ENCODE results near the gene FUT3. TPM values are rescaled to one million over a fixed set of nuclear protein-coding genes. Genes with fewer than 3 reads are reported as not detected.
"Not testable (repeated sequence)": the region's sequence is repeated elsewhere in the genome, so short reads cannot be mapped to it uniquely, and the experiment has no call there.

FUT3 gene
- total RNA-seq, 4 donors from 2014 or later: 0.90 TPM; not detected in 3

- Histone ChIP-seq H3K9me3 (no peaks in the 10 kb centered on the region), H3K4me3 (no peak overlapping the region), H3K36me3 (no peaks in the 10 kb centered on the region), H3K27ac (no peak overlapping the region), H3K4me1 (peaks cover 0 to 12% (median 0%) of the 10 kb centered on the region in 4 donors), H3K27me3 (peaks cover 0 to 51% of the 10 kb centered on the region in 2 donors)
- no peak for DNase-seq (ENCODE audit: low spot score in 2 of 2)
- WGBS, 2 donors: 82 to 85% methylated on average over 8 of the region's 8 CpGs
- TF ChIP-seq EP300 (IDR thresholded peaks at IDR 0.05) (no peak), POLR2A (IDR thresholded peaks at IDR 0.05) (no peak), CTCF (IDR thresholded peaks at IDR 0.05) (no peak)
These were observed 26.2 kb upstream of the FUT3 start for GRCh38 chr19:5877427-5877826.

- DNase-seq (ENCODE audit: low spot score in 2 of 2); H3K9me3 ChIP-seq; H3K27ac ChIP-seq; H3K4me3 ChIP-seq; H3K36me3 ChIP-seq; H3K4me1 ChIP-seq: not testable (repeated sequence)
- WGBS, 2 donors: 78% methylated on average over 7 of the region's 7 CpGs
- peaks cover 0 to 39% of the 10 kb centered on the region in 2 donors for H3K27me3 ChIP-seq
These were observed 23.2 kb upstream of the FUT3 start for GRCh38 chr19:5874496-5874895.

GRCh38 chr19:5873617-5874199, 22.5 kb upstream of the FUT3 start:
- Histone ChIP-seq H3K4me1 (no peaks in the 10 kb centered on the region), H3K27me3 (peaks cover 0 to 31% of the 10 kb centered on the region in 2 donors), H3K4me3 (no peak overlapping the region), H3K9me3 (no peaks in the 10 kb centered on the region), H3K36me3 (no peaks in the 10 kb centered on the region), H3K27ac (no peak overlapping the region)
- 89 to 92% methylated on average over 12 of the region's 12 CpGs for WGBS, 2 donors
- DNase-seq (ENCODE audit: low spot score in 2 of 2): no peak
- TF ChIP-seq CTCF (IDR thresholded peaks at IDR 0.05) (no peak), EP300 (IDR thresholded peaks at IDR 0.05) (no peak), POLR2A (IDR thresholded peaks at IDR 0.05) (no peak)

GRCh38 chr19:5870986-5871394, 19.7 kb upstream of the FUT3 start:
- H3K27me3 ChIP-seq: peaks cover 0 to 6% of the 10 kb centered on the region in 2 donors
- H3K4me1 ChIP-seq: no peaks in the 10 kb centered on the region
- no peak for DNase-seq (ENCODE audit: low spot score in 2 of 2)
- no peaks in the 10 kb centered on the region for H3K9me3 ChIP-seq
- H3K4me3 ChIP-seq: no peak overlapping the region
- 78 to 81% methylated on average over 12 of the region's 12 CpGs for WGBS, 2 donors
- H3K27ac ChIP-seq: no peak overlapping the region
- H3K36me3 ChIP-seq: no peaks in the 10 kb centered on the region
- TF ChIP-seq CTCF (IDR thresholded peaks at IDR 0.05) (no peak), POLR2A (IDR thresholded peaks at IDR 0.05) (no peak), EP300 (IDR thresholded peaks at IDR 0.05) (no peak)

GRCh38 chr19:5867201-5868136, 16.2 kb upstream of the FUT3 start:
- 79 to 84% methylated on average over 26 to 29 of the region's 31 CpGs for WGBS, 2 donors
- H3K9me3 ChIP-seq: no peaks in the 10 kb centered on the region

More at GRCh38 chr19:5867201-5868136, 16.2 kb upstream of the FUT3 start:
- Histone ChIP-seq H3K27me3 (peaks cover 0 to 6% of the 10 kb centered on the region in 2 donors), H3K36me3 (no peaks in the 10 kb centered on the region), H3K4me1 (no peaks in the 10 kb centered on the region), H3K27ac (no peak overlapping the region), H3K4me3 (no peak overlapping the region)
- DNase-seq (ENCODE audit: low spot score in 2 of 2): no peak
- TF ChIP-seq CTCF (IDR thresholded peaks at IDR 0.05) (no peak), EP300 (IDR thresholded peaks at IDR 0.05) (no peak), POLR2A (IDR thresholded peaks at IDR 0.05) (no peak)

Measured in tibial nerve (tissue), 4 donors.